ENCODE results near the gene ALPP.

ALPP gene

GRCh38 chr2:232417489-232417888 is 38.9 kb downstream of the ALPP start:
- peaks cover 5% of the 10 kb centered on the region for H3K4me1 ChIP-seq (ENCODE audit: control insufficient read depth, low read length)
- H4K20me1 ChIP-seq (ENCODE audit: control insufficient read depth, insufficient read depth, low read depth, low read length) = no peaks in the 10 kb centered on the region
- no peak overlapping the region for H3K4me3 ChIP-seq (ENCODE audit: low read length)
- no peaks in the 10 kb centered on the region for H3K9me3 ChIP-seq (ENCODE audit: control insufficient read depth, insufficient read depth, low read length)
- no peaks in the 10 kb centered on the region for H3F3A ChIP-seq (ENCODE audit: control insufficient read depth, insufficient read depth)
- H3K36me3 ChIP-seq (ENCODE audit: control insufficient read depth, low read length) = no peaks in the 10 kb centered on the region
- H3K9me2 ChIP-seq (replicated peaks; ENCODE audit: control insufficient read depth, low read length) = no peaks in the 10 kb centered on the region
- no peaks in the 10 kb centered on the region for H3K79me2 ChIP-seq (ENCODE audit: control insufficient read depth, low read length)
- peaks cover 21% of the 10 kb centered on the region for H3K27me3 ChIP-seq (ENCODE audit: control insufficient read depth, low read length)
- TF ChIP-seq CTCF (IDR thresholded peaks at IDR 0.05; ENCODE audit: low read depth, low read length, poor library complexity, severe bottlenecking) (no peak), EZH2phosphoT487 (IDR thresholded peaks at IDR 0.05; ENCODE audit: borderline replicate concordance, low read length) (no peak)
- no peak overlapping the region for H3K27ac ChIP-seq (ENCODE audit: low read depth, low read length)
- no peak overlapping the region for H3K4me2 ChIP-seq (ENCODE audit: low read length)

GRCh38 chr2:232418056-232418455 is 39.5 kb downstream of the ALPP start:
- Histone ChIP-seq H4K20me1 (ENCODE audit: control insufficient read depth, insufficient read depth, low read depth, low read length) (no peaks in the 10 kb centered on the region), H3K79me2 (ENCODE audit: control insufficient read depth, low read length) (no peaks in the 10 kb centered on the region), H3K4me2 (ENCODE audit: low read length) (no peak overlapping the region), H3K27me3 (ENCODE audit: control insufficient read depth, low read length) (peaks cover 15% of the 10 kb centered on the region), H3K4me1 (ENCODE audit: control insufficient read depth, low read length) (peaks cover 10% of the 10 kb centered on the region), H3K36me3 (ENCODE audit: control insufficient read depth, low read length) (no peaks in the 10 kb centered on the region), H3K9me2 (replicated peaks; ENCODE audit: control insufficient read depth, low read length) (no peaks in the 10 kb centered on the region), H3K4me3 (ENCODE audit: low read length) (no peak overlapping the region), H3F3A (ENCODE audit: control insufficient read depth, insufficient read depth) (no peaks in the 10 kb centered on the region), H3K27ac (ENCODE audit: low read depth, low read length) (no peak overlapping the region), H3K9me3 (ENCODE audit: control insufficient read depth, insufficient read depth, low read length) (no peaks in the 10 kb centered on the region)
- no peak for TF ChIP-seq CTCF (IDR thresholded peaks at IDR 0.05; ENCODE audit: low read depth, low read length, poor library complexity, severe bottlenecking)
- no peak for TF ChIP-seq EZH2phosphoT487 (IDR thresholded peaks at IDR 0.05; ENCODE audit: borderline replicate concordance, low read length)

- H3K27me3 ChIP-seq (ENCODE audit: control insufficient read depth, low read length) = peaks cover 10% of the 10 kb centered on the region
- no peaks in the 10 kb centered on the region for H3K36me3 ChIP-seq (ENCODE audit: control insufficient read depth, low read length)
Measured at GRCh38 chr2:232418466-232419244, 40.1 kb downstream of the ALPP start.

More at GRCh38 chr2:232418466-232419244, 40.1 kb downstream of the ALPP start:
- Histone ChIP-seq H3K9me3 (ENCODE audit: control insufficient read depth, insufficient read depth, low read length) (no peaks in the 10 kb centered on the region), H4K20me1 (ENCODE audit: control insufficient read depth, insufficient read depth, low read depth, low read length) (no peaks in the 10 kb centered on the region), H3K79me2 (ENCODE audit: control insufficient read depth, low read length) (no peaks in the 10 kb centered on the region), H3K27ac (ENCODE audit: low read depth, low read length) (no peak overlapping the region), H3F3A (ENCODE audit: control insufficient read depth, insufficient read depth) (no peaks in the 10 kb centered on the region), H3K4me2 (ENCODE audit: low read length) (no peak overlapping the region), H3K9me2 (replicated peaks; ENCODE audit: control insufficient read depth, low read length) (no peaks in the 10 kb centered on the region), H3K4me3 (ENCODE audit: low read length) (no peak overlapping the region), H3K4me1 (ENCODE audit: control insufficient read depth, low read length) (peaks cover 12% of the 10 kb centered on the region)
- no peak for TF ChIP-seq CTCF (IDR thresholded peaks at IDR 0.05; ENCODE audit: low read depth, low read length, poor library complexity, severe bottlenecking)
- TF ChIP-seq EZH2phosphoT487 (IDR thresholded peaks at IDR 0.05; ENCODE audit: borderline replicate concordance, low read length) = no peak

Data from DOHH2 (cell line).